ENCODE measurements around the gene C1orf53. TPM values are rescaled to one million over a fixed set of nuclear protein-coding genes. Genes with fewer than 3 reads are reported as not detected.

Gene C1orf53
- total and polyA plus RNA-seq, 2 experiments from 2014 or later, result 2.7 to 3.8 TPM

DNA sequence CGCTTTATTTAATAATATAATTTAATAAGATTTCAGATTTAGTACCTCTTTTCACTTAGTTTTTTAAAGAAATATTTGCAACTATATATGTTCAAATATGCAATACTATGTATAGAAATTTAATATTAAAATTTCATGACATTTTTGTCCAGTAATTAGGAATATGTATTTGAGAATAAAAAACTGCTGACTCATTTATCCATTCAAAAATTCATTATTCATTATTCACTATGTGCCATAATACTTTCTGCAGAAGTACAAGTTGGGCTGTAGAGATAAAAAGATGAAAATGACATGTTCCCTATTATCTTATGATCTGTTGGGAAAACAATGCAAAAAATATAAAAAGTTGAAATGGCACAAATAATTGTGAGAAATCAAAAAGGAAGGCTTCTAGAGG is 3.4 kb upstream of the C1orf53 start:
- H3K36me3 Mint-ChIP-seq (ENCODE audit: low read depth), result no peaks in the 10 kb centered on the region
- no peaks in the 10 kb centered on the region for H3K9me2 ChIP-seq (ENCODE audit: insufficient read depth)
- no peak overlapping the region for H3K27ac ChIP-seq (ENCODE audit: low read depth)
- H3F3A ChIP-seq (replicated peaks; ENCODE audit: low read depth), result peaks cover 12% of the 10 kb centered on the region
- H3K27me3 Mint-ChIP-seq (ENCODE audit: insufficient read depth, low read depth, poor library complexity), result peaks cover 25% of the 10 kb centered on the region
- H3K4me2 ChIP-seq, result no peak overlapping the region
- peaks cover 18% of the 10 kb centered on the region for H3K4me1 ChIP-seq (ENCODE audit: insufficient read depth)
- H4K20me1 ChIP-seq (replicated peaks; ENCODE audit: insufficient read depth), result no peaks in the 10 kb centered on the region
- peaks cover 13% of the 10 kb centered on the region; the same call in 2 of the 3 replicates for H3K4me1 Mint-ChIP-seq
- ATAC-seq (no peak), DNase-seq (ENCODE audit: low spot score) (no peak)
- no peak overlapping the region for H3K4me3 ChIP-seq
- no peak overlapping the region for H3K27ac Mint-ChIP-seq
- H3K9me3 Mint-ChIP-seq, result no peaks in the 10 kb centered on the region
- peaks cover 42% of the 10 kb centered on the region for H3K27me3 ChIP-seq (ENCODE audit: insufficient read depth)
- TF ChIP-seq POLR2AphosphoS5 (IDR thresholded peaks at IDR 0.05; ENCODE audit: low read depth), result no peak
- TF ChIP-seq, protein P1, sequence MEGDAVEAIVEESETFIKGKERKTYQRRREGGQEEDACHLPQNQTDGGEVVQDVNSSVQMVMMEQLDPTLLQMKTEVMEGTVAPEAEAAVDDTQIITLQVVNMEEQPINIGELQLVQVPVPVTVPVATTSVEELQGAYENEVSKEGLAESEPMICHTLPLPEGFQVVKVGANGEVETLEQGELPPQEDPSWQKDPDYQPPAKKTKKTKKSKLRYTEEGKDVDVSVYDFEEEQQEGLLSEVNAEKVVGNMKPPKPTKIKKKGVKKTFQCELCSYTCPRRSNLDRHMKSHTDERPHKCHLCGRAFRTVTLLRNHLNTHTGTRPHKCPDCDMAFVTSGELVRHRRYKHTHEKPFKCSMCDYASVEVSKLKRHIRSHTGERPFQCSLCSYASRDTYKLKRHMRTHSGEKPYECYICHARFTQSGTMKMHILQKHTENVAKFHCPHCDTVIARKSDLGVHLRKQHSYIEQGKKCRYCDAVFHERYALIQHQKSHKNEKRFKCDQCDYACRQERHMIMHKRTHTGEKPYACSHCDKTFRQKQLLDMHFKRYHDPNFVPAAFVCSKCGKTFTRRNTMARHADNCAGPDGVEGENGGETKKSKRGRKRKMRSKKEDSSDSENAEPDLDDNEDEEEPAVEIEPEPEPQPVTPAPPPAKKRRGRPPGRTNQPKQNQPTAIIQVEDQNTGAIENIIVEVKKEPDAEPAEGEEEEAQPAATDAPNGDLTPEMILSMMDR (conservative IDR thresholded peaks at IDR 0.05; ENCODE audit: low read depth in 2 of 2), result no peak
- no peak for TF ChIP-seq NANOG (IDR thresholded peaks at IDR 0.05; ENCODE audit: borderline replicate concordance)
- TF ChIP-seq, protein P2, sequence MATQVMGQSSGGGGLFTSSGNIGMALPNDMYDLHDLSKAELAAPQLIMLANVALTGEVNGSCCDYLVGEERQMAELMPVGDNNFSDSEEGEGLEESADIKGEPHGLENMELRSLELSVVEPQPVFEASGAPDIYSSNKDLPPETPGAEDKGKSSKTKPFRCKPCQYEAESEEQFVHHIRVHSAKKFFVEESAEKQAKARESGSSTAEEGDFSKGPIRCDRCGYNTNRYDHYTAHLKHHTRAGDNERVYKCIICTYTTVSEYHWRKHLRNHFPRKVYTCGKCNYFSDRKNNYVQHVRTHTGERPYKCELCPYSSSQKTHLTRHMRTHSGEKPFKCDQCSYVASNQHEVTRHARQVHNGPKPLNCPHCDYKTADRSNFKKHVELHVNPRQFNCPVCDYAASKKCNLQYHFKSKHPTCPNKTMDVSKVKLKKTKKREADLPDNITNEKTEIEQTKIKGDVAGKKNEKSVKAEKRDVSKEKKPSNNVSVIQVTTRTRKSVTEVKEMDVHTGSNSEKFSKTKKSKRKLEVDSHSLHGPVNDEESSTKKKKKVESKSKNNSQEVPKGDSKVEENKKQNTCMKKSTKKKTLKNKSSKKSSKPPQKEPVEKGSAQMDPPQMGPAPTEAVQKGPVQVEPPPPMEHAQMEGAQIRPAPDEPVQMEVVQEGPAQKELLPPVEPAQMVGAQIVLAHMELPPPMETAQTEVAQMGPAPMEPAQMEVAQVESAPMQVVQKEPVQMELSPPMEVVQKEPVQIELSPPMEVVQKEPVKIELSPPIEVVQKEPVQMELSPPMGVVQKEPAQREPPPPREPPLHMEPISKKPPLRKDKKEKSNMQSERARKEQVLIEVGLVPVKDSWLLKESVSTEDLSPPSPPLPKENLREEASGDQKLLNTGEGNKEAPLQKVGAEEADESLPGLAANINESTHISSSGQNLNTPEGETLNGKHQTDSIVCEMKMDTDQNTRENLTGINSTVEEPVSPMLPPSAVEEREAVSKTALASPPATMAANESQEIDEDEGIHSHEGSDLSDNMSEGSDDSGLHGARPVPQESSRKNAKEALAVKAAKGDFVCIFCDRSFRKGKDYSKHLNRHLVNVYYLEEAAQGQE (IDR thresholded peaks at IDR 0.05; ENCODE audit: unreplicated experiment), result no peak
- TF ChIP-seq, protein P3, sequence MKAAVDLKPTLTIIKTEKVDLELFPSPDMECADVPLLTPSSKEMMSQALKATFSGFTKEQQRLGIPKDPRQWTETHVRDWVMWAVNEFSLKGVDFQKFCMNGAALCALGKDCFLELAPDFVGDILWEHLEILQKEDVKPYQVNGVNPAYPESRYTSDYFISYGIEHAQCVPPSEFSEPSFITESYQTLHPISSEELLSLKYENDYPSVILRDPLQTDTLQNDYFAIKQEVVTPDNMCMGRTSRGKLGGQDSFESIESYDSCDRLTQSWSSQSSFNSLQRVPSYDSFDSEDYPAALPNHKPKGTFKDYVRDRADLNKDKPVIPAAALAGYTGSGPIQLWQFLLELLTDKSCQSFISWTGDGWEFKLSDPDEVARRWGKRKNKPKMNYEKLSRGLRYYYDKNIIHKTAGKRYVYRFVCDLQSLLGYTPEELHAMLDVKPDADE (IDR thresholded peaks at IDR 0.05), result no peak
- TF ChIP-seq EZH2phosphoT487 (IDR thresholded peaks at IDR 0.05; ENCODE audit: unreplicated experiment), result no peak
- no peak for TF ChIP-seq EZH2 (IDR thresholded peaks at IDR 0.05; ENCODE audit: low read depth, unreplicated experiment)
- TF ChIP-seq STAT1 (IDR thresholded peaks at IDR 0.05; ENCODE audit: unreplicated experiment), result no peak
- no peak for TF ChIP-seq JUNB (IDR thresholded peaks at IDR 0.05; ENCODE audit: unreplicated experiment)
- no peak for TF ChIP-seq CREB1 (CRISPR knock-in tag; IDR thresholded peaks at IDR 0.05; ENCODE audit: low read depth)
- no peak for TF ChIP-seq ZNF114 (CRISPR knock-in tag; IDR thresholded peaks at IDR 0.05)
- TF ChIP-seq ZNF331 (CRISPR knock-in tag; IDR thresholded peaks at IDR 0.05; ENCODE audit: low read depth), result no peak
- TF ChIP-seq ZNF462 (CRISPR knock-in tag; IDR thresholded peaks at IDR 0.05), result no peak
- H2AFZ ChIP-seq, result no peak overlapping the region
- H3K4me3 Mint-ChIP-seq, result no peak overlapping the region
- no peaks in the 10 kb centered on the region for H3K36me3 ChIP-seq (ENCODE audit: insufficient read depth)
- no peaks in the 10 kb centered on the region for H3K79me2 ChIP-seq (replicated peaks; ENCODE audit: insufficient read depth)
